IMR-90 (cell line): ENCODE data around the gene SLC29A1. TPM values are rescaled to one million over a fixed set of nuclear protein-coding genes. Genes with fewer than 3 reads are reported as not detected.

ENCODE experiments used
- ATAC-seq: fragments of 200-7000 bp; cut with Tn5 transposase; 2 replicates; pipeline ENCODE4 v1.9.1; 2020; ENCODE audit warnings: low read depth, mild to moderate bottlenecking, moderate library complexity
- BruUV-seq: library from RNA; stranded (reverse); fragments of 400-500 nt; replicated peaks from 2 replicates; lab custom pipeline; 2021; lab: Mats Ljungman, UMichigan
- CTCF ChIA-PET: fragments of 300-600 bp; formaldehyde crosslinking; extraction: SDS; loops from one replicate; lab custom pipeline; 2021; ENCODE audit warnings: antibody characterized with exemption; lab: Yijun Ruan, JAX
- POLR2A ChIA-PET: fragments of 300-600 bp; sonication (Branson Sonifier 250); formaldehyde crosslinking; loops from one replicate; lab custom pipeline; 2022; ENCODE audit warnings: antibody characterized with exemption; ENCODE audit not compliant: unreplicated experiment; lab: Charles Lee
- DNase-seq: peaks from one replicate; pipeline ENCODE4 v3.0.0; 2013
- H2AFZ ChIP-seq: replicated peaks from 2 replicates; pipeline ENCODE3; 2013; ENCODE audit warnings: low read length, mild to moderate bottlenecking; ENCODE audit not compliant: poor library complexity
- H2AK5ac ChIP-seq: 2 replicates; pipeline ENCODE4 v1.6.1; 2013; ENCODE audit warnings: low read depth, low read length, inconsistent platforms
- H2AK9ac ChIP-seq: replicated peaks from 2 replicates; pipeline ENCODE3; 2013; ENCODE audit warnings: mild to moderate bottlenecking, low read depth, low read length, moderate library complexity; ENCODE audit not compliant: poor library complexity
- H2BK120ac ChIP-seq: 2 replicates; pipeline ENCODE4 v1.6.1; 2013; ENCODE audit warnings: low read depth, low read length, inconsistent platforms
- H2BK15ac ChIP-seq: 3 replicates; pipeline ENCODE4 v1.6.1; 2013; ENCODE audit warnings: low read depth, low read length, inconsistent platforms
- H2BK20ac ChIP-seq: 2 replicates; pipeline ENCODE4 v1.6.1; 2013; ENCODE audit warnings: low read depth, mild to moderate bottlenecking, inconsistent platforms, low read length, moderate library complexity
- H2BK5ac ChIP-seq: 2 replicates; pipeline ENCODE4 v1.6.1; 2013; ENCODE audit warnings: mild to moderate bottlenecking, low read depth, low read length, inconsistent platforms; ENCODE audit not compliant: poor library complexity, severe bottlenecking
- H3K14ac ChIP-seq: replicated peaks from 2 replicates; pipeline ENCODE4 v1.6.1; 2013; ENCODE audit warnings: low read depth, low read length, inconsistent platforms
- H3K18ac ChIP-seq: 2 replicates; pipeline ENCODE4 v1.6.1; 2013; ENCODE audit warnings: low read depth, low read length, control low read depth
- H3K23ac ChIP-seq: 2 replicates; pipeline ENCODE4 v1.6.1; 2013; ENCODE audit warnings: low read depth, low read length, inconsistent platforms
- H3K27ac ChIP-seq: 2 replicates; pipeline ENCODE4 v1.5.1; 2013; ENCODE audit warnings: mild to moderate bottlenecking, control low read depth, low read length; ENCODE audit not compliant: insufficient read depth
- H3K27me3 ChIP-seq: 2 replicates; pipeline ENCODE4 v1.6.1; 2013; ENCODE audit warnings: low read length; ENCODE audit not compliant: control insufficient read depth, insufficient read depth
- H3K36me3 ChIP-seq: 2 replicates; pipeline ENCODE4 v1.6.1; 2013; ENCODE audit warnings: low read length, mixed read lengths; ENCODE audit not compliant: control insufficient read depth, insufficient read depth
- H3K4ac ChIP-seq: 2 replicates; pipeline ENCODE4 v1.6.1; 2013; ENCODE audit warnings: low read depth, low read length, inconsistent platforms
- H3K4me1 ChIP-seq: 2 replicates; pipeline ENCODE4 v1.6.1; 2013; ENCODE audit warnings: low read length, mixed read lengths; ENCODE audit not compliant: control insufficient read depth, insufficient read depth
- H3K4me2 ChIP-seq: 2 replicates; pipeline ENCODE4 v1.6.1; 2013; ENCODE audit warnings: low read depth, mild to moderate bottlenecking, control low read depth, low read length, moderate library complexity
- H3K4me3 ChIP-seq: 2 replicates; pipeline ENCODE4 v1.5.1; 2013; ENCODE audit warnings: low read depth, mild to moderate bottlenecking, control low read depth, low read length, moderate library complexity; ENCODE audit not compliant: insufficient read depth
- H3K56ac ChIP-seq: 2 replicates; pipeline ENCODE4 v1.6.1; 2013; ENCODE audit warnings: low read length, inconsistent platforms; ENCODE audit not compliant: insufficient read depth; ENCODE audit errors: extremely low read depth
- H3K79me1 ChIP-seq, 2 experiments: 2 replicates each; pipeline ENCODE4 v1.6.1; 2013; ENCODE audit warnings: low read length in 2 of 2, inconsistent platforms in 1 of 2, low read depth in 1 of 2
- H3K9ac ChIP-seq: 2 replicates; pipeline ENCODE4 v1.6.1; 2013; ENCODE audit warnings: low read depth, low read length, control low read depth
- H3K9me1 ChIP-seq: 2 replicates; pipeline ENCODE4 v1.6.1; 2013; ENCODE audit warnings: low read length, inconsistent platforms; ENCODE audit not compliant: insufficient read depth
- H3K9me3 ChIP-seq: 2 replicates; pipeline ENCODE4 v1.6.1; 2013; ENCODE audit warnings: low read length; ENCODE audit not compliant: control insufficient read depth, insufficient read depth
- H4K20me1 ChIP-seq: 2 replicates; pipeline ENCODE4 v1.6.1; 2013; ENCODE audit warnings: low read length, inconsistent platforms; ENCODE audit not compliant: insufficient read depth
- H4K5ac ChIP-seq: 2 replicates; pipeline ENCODE4 v1.6.1; 2013; ENCODE audit warnings: mild to moderate bottlenecking, low read depth, low read length, control low read depth
- H4K8ac ChIP-seq, 2 experiments: 2 replicates each; pipeline ENCODE4 v1.6.1; 2013; ENCODE audit warnings: low read depth in 2 of 2, low read length in 2 of 2, control low read depth in 1 of 2, inconsistent platforms in 1 of 2
- H4K91ac ChIP-seq: 2 replicates; pipeline ENCODE4 v1.6.1; 2013; ENCODE audit warnings: low read depth, low read length, inconsistent platforms; ENCODE audit not compliant: insufficient read depth
- MXI1 ChIP-seq: IDR thresholded peaks from 2 replicates; pipeline ENCODE4 v1.6.1; 2012; ENCODE audit warnings: low read depth, mild to moderate bottlenecking, low read length, moderate library complexity, borderline replicate concordance
- NFE2L2 ChIP-seq: fragments of 150-350 bp; IDR thresholded peaks from 2 replicates; pipeline ENCODE4 v1.6.1; 2016; ENCODE audit warnings: low read depth, mild to moderate bottlenecking, low read length
- POLR2A ChIP-seq: IDR thresholded peaks from 2 replicates; pipeline ENCODE4 v1.6.1; 2012; ENCODE audit warnings: mild to moderate bottlenecking, low read depth, low read length
- RAD21 ChIP-seq: IDR thresholded peaks from 2 replicates; pipeline ENCODE4 v1.6.1; 2012; ENCODE audit warnings: low read length, improper control_type of control experiment
- RFX5 ChIP-seq: IDR thresholded peaks from 2 replicates; pipeline ENCODE4 v1.8.0; 2012; ENCODE audit warnings: low read depth, mild to moderate bottlenecking, low read length, moderate library complexity
- USF2 ChIP-seq: fragments of 150-350 bp; IDR thresholded peaks from 2 replicates; pipeline ENCODE4 v1.6.1; 2017; ENCODE audit warnings: mild to moderate bottlenecking, antibody characterized with exemption, low read length, low read depth
- WGBS, 2 experiments: methylation state at CpG; one replicate each; pipeline versions ENCODE4 v1.1.5 to v1.1.7; 2013; ENCODE audit warnings: missing lambda C conversion rate in 2 of 2; ENCODE audit not compliant: insufficient read length in 1 of 2; ENCODE audit errors: extremely low coverage in 2 of 2; 5-methylcytosine and 5-hydroxymethylcytosine counted together
- dilution Hi-C: fragments of 300-500 bp; cut with HindIII; formaldehyde crosslinking; loops from one replicate; pipeline ENCODE4 v1.14.3; 2018; ENCODE audit warnings: low sequenced_read_pairs; ENCODE audit not compliant: unreplicated experiment
- in situ Hi-C: fragments of 300-500 bp; cut with MboI; formaldehyde crosslinking; loops from 3 replicates; pipeline ENCODE4 v1.14.3; 2019; ENCODE audit warnings: low sequenced_read_pairs, inconsistent platforms, mixed read lengths
- intact Hi-C: fragments of 100-400 bp; cut with micrococcal nuclease; formaldehyde crosslinking; loops from 2 replicates; pipeline ENCODE4 v1.10.0; 2022
- polyA plus RNA-seq, 3 experiments: library from polyadenylated mRNA; depleted of rRNA; stranded (reverse); fragments of >200 nt; gene quantifications; 2 replicates each; pipeline ENCODE4 v1.2.3, GENCODE V29; 2012; ENCODE audit warnings: low replicate concordance in 1 of 3
- total RNA-seq: library from RNA; depleted of rRNA; stranded (reverse); fragments of >200 nt; gene quantifications from 2 replicates; pipeline ENCODE4 v1.2.3, GENCODE V29; 2012

SLC29A1 gene
- total and polyA plus RNA-seq, 2 of the 4 experiments (the other 2 are of a cell fraction), result 4.1 to 22.1 TPM

- Histone ChIP-seq H4K5ac (peak overlapping the region; percentile 5; the same call in 1 of the 2 replicates), H2AK5ac (peak overlapping the region; percentile 90), H2AFZ (peak overlapping the region; percentile 96), H4K8ac (0 out of 4 replicates have a peak overlapping the region, but pooled peaks have one; percentile 85 to 94), H3K4me2 (peak overlapping the region; percentile 99), H3K27ac (peak overlapping the region; percentile 94), H3K36me3 (peaks cover 49% of the 10 kb centered on the region), H2BK15ac (no peak overlapping the region), H3K23ac (peak overlapping the region; percentile 87; the same call in 1 of the 2 replicates), H3K9ac (peak overlapping the region; percentile 73), H3K4ac (peak overlapping the region; percentile 88), H2BK5ac (peak overlapping the region; percentile 79), H4K91ac (peak overlapping the region; percentile 58; the same call in 1 of the 2 replicates), H4K20me1 (peaks cover 55% of the 10 kb centered on the region), H2BK120ac (no peak overlapping the region), H3K4me1 (peaks cover 8% of the 10 kb centered on the region), H3K4me3 (peak overlapping the region; percentile 94), H2BK20ac (no peak overlapping the region), H3K14ac (peak overlapping the region; percentile 94), H3K56ac (peak overlapping the region; percentile 79; the same call in 1 of the 2 replicates), H3K27me3 (no peaks in the 10 kb centered on the region), H3K18ac (no peak overlapping the region; the same call in 1 of the 2 replicates), H3K9me3 (no peaks in the 10 kb centered on the region), H3K79me1 (peaks cover 14 to 58% of the 10 kb centered on the region in 2 experiments), H3K9me1 (peaks cover 6% of the 10 kb centered on the region; the same call in 1 of the 2 replicates), H2AK9ac (peak overlapping the region; percentile 98)
- intact Hi-C loops, result no loop called here
- ChIA-PET POLR2A (interaction anchor here (2.0 kb wide), 1 partner anchor 9 kb away, joined by 27 read pairs; the partner anchor contains the start of gene HSP90AB1), CTCF (interaction anchor here (0.8 to 1.6 kb wide), 8 partner anchors 8 to 89 kb away, joined by 3 to 6 read pairs (median 4); no protein-coding TSS in a partner anchor)
- ATAC-seq (no peak), DNase-seq (no peak)
- BruUV-seq, result no TSS peak
- no peak for TF ChIP-seq MXI1
- TF ChIP-seq RFX5, result no peak
- TF ChIP-seq USF2, result no peak
- TF ChIP-seq NFE2L2, result no peak
- no peak for TF ChIP-seq RAD21
- no peak for TF ChIP-seq POLR2A
- in situ Hi-C loops, result no loop called here
- dilution Hi-C loops, result no loop called here
- WGBS, 2 experiments, result 9% methylated on average over 9 of the region's 15 CpGs; no CpG with 5 or more reads in 1 of the 2 experiments
These were observed 32.7 kb downstream of the SLC29A1 start for GRCh38 chr6:44255871-44256774.
